ENCODE data around the gene PANX2.
A peak's percentile ranks its signal among the peaks of the same experiment; 100 is the strongest.

Gene PANX2

GRCh38 chr22:50216684-50217520, 46.4 kb downstream of the PANX2 start:
- no peak for DNase-seq

- no peak for DNase-seq
These were observed 47.1 kb downstream of the PANX2 start for GRCh38 chr22:50217543-50218152.

- no peak for DNase-seq
These were observed 47.8 kb downstream of the PANX2 start for GRCh38 chr22:50218153-50218995.

GRCh38 chr22:50218996-50219727, 48.6 kb downstream of the PANX2 start:
- peak; percentile 78 for DNase-seq

- DNase-seq: no peak
These were observed 49.5 kb downstream of the PANX2 start for GRCh38 chr22:50219800-50220602.

GRCh38 chr22:50220603-50221409, 50.3 kb downstream of the PANX2 start:
- no peak for DNase-seq

- no peak for DNase-seq
These were observed 51.1 kb downstream of the PANX2 start for GRCh38 chr22:50221410-50222300.

GRCh38 chr22:50222508-50222907, 52.0 kb downstream of the PANX2 start:
- DNase-seq: no peak

GRCh38 chr22:50224071-50224470, 53.5 kb downstream of the PANX2 start:
- no peak for DNase-seq

GRCh38 chr22:50225200-50225969, 54.9 kb downstream of the PANX2 start:
- no peak for DNase-seq

GRCh38 chr22:50226063-50226874, 55.7 kb downstream of the PANX2 start:
- DNase-seq: no peak

GRCh38 chr22:50226875-50227165, 56.3 kb downstream of the PANX2 start:
- DNase-seq: no peak

- DNase-seq: no peak
These were observed 57.2 kb downstream of the PANX2 start for GRCh38 chr22:50227579-50228215.

GRCh38 chr22:50228366-50228765, 57.8 kb downstream of the PANX2 start:
- no peak for DNase-seq

GRCh38 chr22:50229370-50229769, 58.8 kb downstream of the PANX2 start:
- DNase-seq: no peak
